SIG-M5 treated with dmso at 0.1 percent for 504 hours (cell line): ENCODE measurements around the gene ANKRD7.
A peak's percentile ranks its signal among the peaks of the same experiment; 100 is the strongest.
"Not testable (repeated sequence)": the region's sequence is repeated elsewhere in the genome, so short reads cannot be mapped to it uniquely, and the experiment has no call there.

Source experiments
- DNase-seq: peaks from one replicate; lab custom pipeline; 2025; ENCODE audit not compliant: unreplicated experiment; lab: John Stamatoyannopoulos, UW

ANKRD7 gene

DNA sequence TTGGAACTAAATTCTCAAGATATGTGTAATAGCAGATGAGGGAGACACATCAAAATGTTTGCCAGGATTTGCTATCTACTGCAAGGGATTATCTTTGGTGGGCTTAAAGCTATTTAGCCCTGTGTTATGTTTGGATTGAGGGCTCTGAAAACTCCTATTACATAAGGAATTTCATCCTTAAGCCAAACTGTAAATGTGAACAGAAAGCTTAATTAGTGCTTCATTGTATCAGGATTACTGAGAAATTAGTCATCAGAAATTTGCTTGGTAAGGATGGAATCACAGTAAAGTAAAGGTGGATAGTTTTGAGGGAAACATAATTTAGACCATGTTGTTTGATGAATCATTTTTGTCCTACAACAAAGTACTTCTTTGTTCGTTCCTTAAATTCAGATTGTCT lies 8.3 kb downstream of the ANKRD7 start:
- DNase-seq = no peak

GRCh38 chr7:118233799-118234198 lies 9.3 kb downstream of the ANKRD7 start:
- no peak for DNase-seq

- DNase-seq = no peak
These were observed 14.5 kb downstream of the ANKRD7 start for GRCh38 chr7:118239014-118239413.

DNA sequence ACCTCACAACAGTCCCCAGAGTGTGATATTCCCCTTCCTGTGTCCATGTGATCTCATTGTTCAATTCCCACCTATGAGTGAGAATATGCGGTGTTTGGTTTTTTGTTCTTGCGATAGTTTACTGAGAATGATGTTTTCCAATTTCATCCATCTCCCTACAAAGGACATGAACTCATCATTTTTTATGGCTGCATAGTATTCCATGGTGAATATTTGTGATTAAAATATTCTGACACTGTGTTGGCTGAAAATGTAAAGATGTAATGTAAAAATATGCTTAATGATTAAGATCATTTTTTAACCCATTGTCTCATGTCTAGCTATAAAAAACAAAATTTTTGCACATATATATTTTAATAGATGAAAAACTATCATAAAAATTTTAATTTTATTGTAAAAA lies 15.8 kb downstream of the ANKRD7 start:
- not testable (repeated sequence) for DNase-seq

DNA sequence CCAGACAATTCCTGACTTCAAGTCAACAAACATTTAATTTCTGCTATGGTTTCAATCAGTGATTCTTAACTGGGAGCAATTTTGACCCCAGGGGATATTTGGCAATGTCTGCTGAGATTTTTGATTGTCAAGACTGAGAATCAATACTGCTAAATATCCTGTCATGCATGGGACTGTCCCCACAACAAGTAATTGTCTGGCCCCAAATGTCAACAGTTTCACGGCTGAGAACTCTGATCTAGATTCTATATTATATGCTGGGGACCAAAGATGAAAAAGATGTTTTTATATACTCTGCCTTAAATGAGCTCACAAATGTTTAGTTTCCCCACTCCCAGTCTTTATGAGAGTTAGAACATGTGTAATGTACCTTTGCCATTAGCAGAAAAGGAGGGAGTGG lies 19.2 kb downstream of the ANKRD7 start:
- no peak for DNase-seq

GRCh38 chr7:118245267-118246040 lies 20.9 kb downstream of the ANKRD7 start:
- no peak for DNase-seq

DNA sequence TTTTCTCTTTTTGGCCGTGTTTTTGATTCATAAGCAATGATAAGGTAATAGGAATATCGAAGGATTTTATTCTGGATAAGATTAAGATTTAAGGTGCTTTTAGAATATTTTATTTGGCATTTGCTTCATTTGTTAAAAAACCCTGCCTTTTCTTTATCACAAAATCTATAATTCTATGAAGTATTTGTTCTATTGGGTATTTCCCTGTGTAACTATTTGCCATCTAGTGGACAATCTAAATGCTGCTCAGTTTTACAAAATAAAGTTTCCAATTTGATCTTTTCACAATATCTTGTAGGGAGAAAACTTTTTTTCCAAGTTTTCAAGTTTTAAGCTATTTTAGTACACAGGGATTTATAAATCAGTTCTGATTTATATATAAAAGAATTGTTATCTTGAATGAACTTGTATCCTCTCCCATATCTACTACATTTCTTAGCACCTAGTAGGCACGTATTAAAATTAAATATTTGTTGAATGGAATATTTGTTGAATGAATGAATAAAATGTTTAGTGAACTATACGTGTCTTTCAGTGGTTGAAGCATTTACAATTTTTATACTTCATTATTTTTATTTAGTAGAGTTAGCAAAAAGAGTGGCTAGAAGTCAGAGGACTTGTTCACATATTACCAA lies 26.5 kb downstream of the ANKRD7 start:
- DNase-seq = peak; percentile 13

GRCh38 chr7:118252087-118252486 lies 27.6 kb downstream of the ANKRD7 start:
- no peak for DNase-seq

GRCh38 chr7:118259115-118259514 lies 34.6 kb downstream of the ANKRD7 start:
- no peak for DNase-seq

- DNase-seq = no peak
These were observed 40.3 kb downstream of the ANKRD7 start for GRCh38 chr7:118264836-118265235.

- no peak for DNase-seq
These were observed 56.0 kb downstream of the ANKRD7 start for GRCh38 chr7:118280319-118281012.

DNA sequence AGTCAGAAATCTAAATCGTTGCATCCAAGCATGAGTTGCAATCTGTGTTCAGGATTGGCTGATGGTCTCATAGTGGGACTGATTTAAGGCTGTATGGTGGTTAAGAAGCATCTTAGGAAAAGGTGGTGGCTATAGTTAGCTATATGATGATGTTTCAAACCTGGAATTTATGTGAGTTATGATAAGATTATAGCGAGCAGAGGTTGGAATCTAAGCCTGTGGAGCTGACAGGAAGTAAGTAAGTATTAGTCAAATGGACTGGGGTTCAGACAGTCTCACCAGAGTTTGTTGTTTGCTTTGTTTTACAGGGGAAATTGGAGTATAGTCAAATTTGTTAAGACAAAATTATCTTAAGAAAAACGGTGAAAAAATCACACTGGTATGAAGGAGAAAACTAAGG lies 56.7 kb downstream of the ANKRD7 start:
- no peak for DNase-seq

- no peak for DNase-seq
These were observed 60.9 kb downstream of the ANKRD7 start for GRCh38 chr7:118285358-118285757.

DNA sequence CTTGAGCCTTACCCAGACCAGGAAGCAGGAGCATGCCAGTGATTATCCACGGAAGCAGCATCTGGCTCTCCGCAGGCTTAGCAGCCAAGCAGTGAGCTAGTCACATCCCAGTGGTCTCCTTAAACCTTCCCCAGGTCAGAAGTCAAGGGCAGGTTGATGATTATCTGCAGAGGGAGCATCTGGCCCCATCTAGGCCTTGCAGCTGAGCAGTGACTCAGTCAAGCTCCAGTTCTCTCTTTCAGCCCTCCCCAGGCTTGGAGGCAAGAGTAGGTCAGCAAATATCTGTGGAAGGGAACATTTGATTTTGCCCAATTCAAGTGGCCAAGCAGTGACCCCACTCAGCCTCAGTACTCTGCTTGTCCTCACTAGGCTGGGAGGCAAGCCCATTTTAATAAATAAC lies 61.6 kb downstream of the ANKRD7 start:
- peak; percentile 19 for DNase-seq

DNA sequence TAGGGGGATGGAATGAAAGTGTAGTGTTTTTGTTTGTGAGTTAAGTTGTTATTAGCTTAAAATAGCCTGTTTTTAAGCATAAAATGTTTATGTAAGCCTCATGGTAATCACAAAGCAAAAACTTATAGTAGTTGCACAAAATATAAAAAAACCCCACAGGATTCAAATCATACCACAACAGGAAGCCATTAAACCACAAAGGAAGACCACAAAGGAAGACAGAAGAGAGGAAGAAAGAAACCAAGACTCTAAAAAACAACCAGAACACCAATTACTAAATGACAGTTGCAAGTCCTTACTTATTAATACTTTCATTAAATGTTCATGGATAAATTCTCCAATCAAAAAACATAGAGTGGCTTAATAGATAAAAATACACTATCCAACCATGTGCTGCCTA lies 63.6 kb downstream of the ANKRD7 start:
- DNase-seq = peak; percentile 84

GRCh38 chr7:118289476-118289875 lies 65.0 kb downstream of the ANKRD7 start:
- no peak for DNase-seq
